HCT116 (cell line): ENCODE measurements around the gene APC2.

Experiments
- CEBPB ChIP-seq: IDR thresholded peaks from 2 replicates; pipeline ENCODE4 v1.6.1; 2012; ENCODE audit warnings: low read depth
- POLR2AphosphoS5 ChIP-seq: IDR thresholded peaks from 2 replicates; pipeline ENCODE4 v1.6.1; 2011; ENCODE audit warnings: mild to moderate bottlenecking, low read depth, low read length, moderate library complexity
- SP1 ChIP-seq: IDR thresholded peaks from 2 replicates; pipeline ENCODE4 v1.6.1; 2012; ENCODE audit warnings: low read depth
- SRF ChIP-seq: IDR thresholded peaks from 2 replicates; pipeline ENCODE4 v1.6.1; 2012; ENCODE audit warnings: low read depth
- TF ChIP-seq, protein P1 (sequence below), 3 experiments: fragments of 200-600 bp in 1 of 3; sonication (generic) in 1 of 3; IDR thresholded peaks in 2 of 3; conservative IDR thresholded peaks in 1 of 3; 2 replicates each; pipeline ENCODE4 v1.5.1; 2012 to 2017; ENCODE audit warnings: low read depth in 2 of 3, low read length in 2 of 3, antibody characterized with exemption in 1 of 3, borderline replicate concordance in 1 of 3, control low read depth in 1 of 3, mild to moderate bottlenecking in 1 of 3, mixed read lengths in 1 of 3, mixed run types in 1 of 3, moderate library complexity in 1 of 3; ENCODE audit not compliant: insufficient read depth in 1 of 3

DNA sequence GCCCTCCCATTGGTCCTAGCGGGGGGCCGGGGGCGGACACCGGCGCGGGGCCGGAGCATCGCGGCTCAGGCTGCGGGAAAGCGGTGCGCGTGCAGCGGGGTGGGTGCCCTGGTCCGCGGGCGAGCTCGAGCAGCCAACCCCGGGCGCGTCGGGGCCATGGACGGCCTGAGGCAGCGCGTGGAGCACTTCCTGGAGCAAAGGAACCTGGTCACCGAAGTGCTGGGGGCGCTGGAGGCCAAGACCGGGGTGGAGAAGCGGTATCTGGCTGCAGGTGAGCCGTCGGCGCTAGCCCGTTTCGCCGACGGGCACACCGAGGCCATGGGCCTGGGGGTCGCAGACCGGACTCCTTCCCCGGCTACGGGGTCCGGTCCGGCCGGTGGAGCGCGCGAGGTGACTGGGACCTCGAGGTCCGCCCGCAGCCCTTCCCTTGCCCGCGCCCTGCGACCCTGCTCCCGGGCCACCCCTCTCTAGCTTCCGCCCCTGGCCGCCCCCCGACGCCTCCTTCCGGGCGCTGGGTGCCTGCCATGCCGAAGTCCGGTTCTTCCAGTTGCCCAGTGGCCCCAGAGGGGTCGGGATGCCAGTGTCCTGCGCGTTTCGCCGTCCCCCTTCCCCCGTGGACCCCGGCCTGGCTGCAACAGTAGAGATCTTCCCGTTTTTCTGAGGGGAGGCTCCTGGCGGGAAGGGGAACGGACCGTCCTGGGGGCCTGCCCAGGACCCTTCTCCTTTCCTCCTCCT lies 41.4 kb downstream of the APC2 start, which contains the start of gene REEP6:
- TF ChIP-seq, protein P1, sequence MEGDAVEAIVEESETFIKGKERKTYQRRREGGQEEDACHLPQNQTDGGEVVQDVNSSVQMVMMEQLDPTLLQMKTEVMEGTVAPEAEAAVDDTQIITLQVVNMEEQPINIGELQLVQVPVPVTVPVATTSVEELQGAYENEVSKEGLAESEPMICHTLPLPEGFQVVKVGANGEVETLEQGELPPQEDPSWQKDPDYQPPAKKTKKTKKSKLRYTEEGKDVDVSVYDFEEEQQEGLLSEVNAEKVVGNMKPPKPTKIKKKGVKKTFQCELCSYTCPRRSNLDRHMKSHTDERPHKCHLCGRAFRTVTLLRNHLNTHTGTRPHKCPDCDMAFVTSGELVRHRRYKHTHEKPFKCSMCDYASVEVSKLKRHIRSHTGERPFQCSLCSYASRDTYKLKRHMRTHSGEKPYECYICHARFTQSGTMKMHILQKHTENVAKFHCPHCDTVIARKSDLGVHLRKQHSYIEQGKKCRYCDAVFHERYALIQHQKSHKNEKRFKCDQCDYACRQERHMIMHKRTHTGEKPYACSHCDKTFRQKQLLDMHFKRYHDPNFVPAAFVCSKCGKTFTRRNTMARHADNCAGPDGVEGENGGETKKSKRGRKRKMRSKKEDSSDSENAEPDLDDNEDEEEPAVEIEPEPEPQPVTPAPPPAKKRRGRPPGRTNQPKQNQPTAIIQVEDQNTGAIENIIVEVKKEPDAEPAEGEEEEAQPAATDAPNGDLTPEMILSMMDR (IDR thresholded peaks at IDR 0.05 in 2 of 3, conservative IDR thresholded peaks at IDR 0.05 in 1 of 3; ENCODE audit: borderline replicate concordance in 1 of 3, insufficient read depth in 1 of 3, low read depth in 2 of 3, low read length in 2 of 3): no peak
- TF ChIP-seq CEBPB (no peak), SRF (no peak), SP1 (no peak), POLR2AphosphoS5 (peak; percentile 86)
